SK-N-SH treated with all-trans-retinoic acid at 6 μM for 48 hours (cell line): Measurements from ENCODE around the gene CHMP2B.

Experiments used
- ESRRG ChIP-seq: fragments of 250-450 bp; sonication (Bioruptor Pico); IDR thresholded peaks from 2 replicates; pipeline ENCODE4 v1.6.1; 2021; ENCODE audit warnings: mild to moderate bottlenecking
- GLIS3 ChIP-seq: fragments of 250-450 bp; sonication (Bioruptor Pico); IDR thresholded peaks from 2 replicates; pipeline ENCODE4 v1.5.0; 2020; ENCODE audit warnings: mild to moderate bottlenecking, moderate library complexity
- ISL1 ChIP-seq: fragments of 250-450 bp; sonication (Bioruptor Pico); IDR thresholded peaks from 2 replicates; pipeline ENCODE4 v2.1.2; 2022; ENCODE audit warnings: mild to moderate bottlenecking, moderate library complexity
- OSR1 ChIP-seq: fragments of 250-450 bp; sonication (Bioruptor Pico); IDR thresholded peaks from 2 replicates; pipeline ENCODE4 v1.8.0; 2022; ENCODE audit warnings: moderate library complexity, mild to moderate bottlenecking, inconsistent platforms
- RARB ChIP-seq: fragments of 250-450 bp; sonication (Bioruptor Pico); IDR thresholded peaks from 2 replicates; pipeline ENCODE4 v1.8.0; 2021; ENCODE audit warnings: mild to moderate bottlenecking, moderate library complexity
- SNAI2 ChIP-seq: fragments of 250-450 bp; sonication (Bioruptor Pico); IDR thresholded peaks from 2 replicates; pipeline ENCODE4 v1.5.0; 2020; ENCODE audit warnings: mild to moderate bottlenecking, moderate library complexity
- TOX ChIP-seq: fragments of 250-450 bp; sonication (Bioruptor Pico); IDR thresholded peaks from 2 replicates; pipeline ENCODE4 v1.8.0; 2021; ENCODE audit warnings: mild to moderate bottlenecking, moderate library complexity, borderline replicate concordance
- ZFP3 ChIP-seq: fragments of 250-450 bp; sonication (Bioruptor Pico); IDR thresholded peaks from 2 replicates; pipeline ENCODE4 v1.5.0; 2020; ENCODE audit warnings: mild to moderate bottlenecking, moderate library complexity
- TF ChIP-seq, protein P1 (sequence below): fragments of 250-450 bp; sonication (Bioruptor Pico); IDR thresholded peaks from 2 replicates; pipeline ENCODE4 v1.8.0; 2020; ENCODE audit warnings: mild to moderate bottlenecking, moderate library complexity, borderline replicate concordance
- TF ChIP-seq, protein P2 (sequence below): fragments of 250-450 bp; sonication (Bioruptor Pico); IDR thresholded peaks from 2 replicates; pipeline ENCODE4 v1.8.0; 2021; ENCODE audit warnings: low read depth, mild to moderate bottlenecking, moderate library complexity, borderline replicate concordance
- TF ChIP-seq, protein P3 (sequence below): fragments of 250-450 bp; sonication (Bioruptor Pico); IDR thresholded peaks from 2 replicates; pipeline ENCODE4 v1.5.1; 2020; ENCODE audit warnings: low read depth, mild to moderate bottlenecking, moderate library complexity

DNA sequence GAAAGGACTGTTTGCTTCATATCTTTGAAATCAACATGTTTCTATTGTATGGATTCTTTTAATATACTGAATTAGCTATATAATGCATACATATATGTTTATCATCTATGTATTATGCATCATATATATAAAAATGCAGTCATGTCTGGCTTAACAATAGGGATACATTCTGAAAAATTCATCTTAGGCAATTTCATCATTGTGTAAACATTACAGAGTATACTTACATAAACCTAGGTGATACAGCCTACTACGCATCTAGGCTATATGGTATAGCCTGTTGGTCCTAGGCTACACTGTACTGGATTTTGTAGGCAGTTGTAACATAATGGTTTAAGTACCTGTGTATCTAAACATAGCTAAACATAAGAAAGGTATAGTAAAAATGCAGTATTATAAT, 21.7 kb downstream of the CHMP2B start:
- TF ChIP-seq, protein P1, sequence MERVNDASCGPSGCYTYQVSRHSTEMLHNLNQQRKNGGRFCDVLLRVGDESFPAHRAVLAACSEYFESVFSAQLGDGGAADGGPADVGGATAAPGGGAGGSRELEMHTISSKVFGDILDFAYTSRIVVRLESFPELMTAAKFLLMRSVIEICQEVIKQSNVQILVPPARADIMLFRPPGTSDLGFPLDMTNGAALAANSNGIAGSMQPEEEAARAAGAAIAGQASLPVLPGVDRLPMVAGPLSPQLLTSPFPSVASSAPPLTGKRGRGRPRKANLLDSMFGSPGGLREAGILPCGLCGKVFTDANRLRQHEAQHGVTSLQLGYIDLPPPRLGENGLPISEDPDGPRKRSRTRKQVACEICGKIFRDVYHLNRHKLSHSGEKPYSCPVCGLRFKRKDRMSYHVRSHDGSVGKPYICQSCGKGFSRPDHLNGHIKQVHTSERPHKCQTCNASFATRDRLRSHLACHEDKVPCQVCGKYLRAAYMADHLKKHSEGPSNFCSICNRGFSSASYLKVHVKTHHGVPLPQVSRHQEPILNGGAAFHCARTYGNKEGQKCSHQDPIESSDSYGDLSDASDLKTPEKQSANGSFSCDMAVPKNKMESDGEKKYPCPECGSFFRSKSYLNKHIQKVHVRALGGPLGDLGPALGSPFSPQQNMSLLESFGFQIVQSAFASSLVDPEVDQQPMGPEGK: no peak
- TF ChIP-seq, protein P2, sequence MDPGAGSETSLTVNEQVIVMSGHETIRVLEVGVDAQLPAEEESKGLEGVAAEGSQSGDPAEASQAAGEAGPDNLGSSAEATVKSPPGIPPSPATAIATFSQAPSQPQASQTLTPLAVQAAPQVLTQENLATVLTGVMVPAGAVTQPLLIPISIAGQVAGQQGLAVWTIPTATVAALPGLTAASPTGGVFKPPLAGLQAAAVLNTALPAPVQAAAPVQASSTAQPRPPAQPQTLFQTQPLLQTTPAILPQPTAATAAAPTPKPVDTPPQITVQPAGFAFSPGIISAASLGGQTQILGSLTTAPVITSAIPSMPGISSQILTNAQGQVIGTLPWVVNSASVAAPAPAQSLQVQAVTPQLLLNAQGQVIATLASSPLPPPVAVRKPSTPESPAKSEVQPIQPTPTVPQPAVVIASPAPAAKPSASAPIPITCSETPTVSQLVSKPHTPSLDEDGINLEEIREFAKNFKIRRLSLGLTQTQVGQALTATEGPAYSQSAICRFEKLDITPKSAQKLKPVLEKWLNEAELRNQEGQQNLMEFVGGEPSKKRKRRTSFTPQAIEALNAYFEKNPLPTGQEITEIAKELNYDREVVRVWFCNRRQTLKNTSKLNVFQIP (CRISPR knock-in tag): no peak
- TF ChIP-seq OSR1 (CRISPR knock-in tag) (no peak), ISL1 (no peak), SNAI2 (CRISPR knock-in tag) (no peak), RARB (CRISPR knock-in tag) (no peak), TOX (CRISPR knock-in tag) (no peak), ZFP3 (no peak), GLIS3 (CRISPR knock-in tag) (no peak), ESRRG (CRISPR knock-in tag) (no peak)
- TF ChIP-seq, protein P3, sequence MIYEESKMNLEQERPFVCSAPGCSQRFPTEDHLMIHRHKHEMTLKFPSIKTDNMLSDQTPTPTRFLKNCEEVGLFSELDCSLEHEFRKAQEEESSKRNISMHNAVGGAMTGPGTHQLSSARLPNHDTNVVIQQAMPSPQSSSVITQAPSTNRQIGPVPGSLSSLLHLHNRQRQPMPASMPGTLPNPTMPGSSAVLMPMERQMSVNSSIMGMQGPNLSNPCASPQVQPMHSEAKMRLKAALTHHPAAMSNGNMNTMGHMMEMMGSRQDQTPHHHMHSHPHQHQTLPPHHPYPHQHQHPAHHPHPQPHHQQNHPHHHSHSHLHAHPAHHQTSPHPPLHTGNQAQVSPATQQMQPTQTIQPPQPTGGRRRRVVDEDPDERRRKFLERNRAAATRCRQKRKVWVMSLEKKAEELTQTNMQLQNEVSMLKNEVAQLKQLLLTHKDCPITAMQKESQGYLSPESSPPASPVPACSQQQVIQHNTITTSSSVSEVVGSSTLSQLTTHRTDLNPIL (CRISPR knock-in tag): no peak
